ENCODE results near the gene MYZAP.
A peak's percentile ranks its signal among the peaks of the same experiment; 100 is the strongest.

Gene MYZAP, protein sequence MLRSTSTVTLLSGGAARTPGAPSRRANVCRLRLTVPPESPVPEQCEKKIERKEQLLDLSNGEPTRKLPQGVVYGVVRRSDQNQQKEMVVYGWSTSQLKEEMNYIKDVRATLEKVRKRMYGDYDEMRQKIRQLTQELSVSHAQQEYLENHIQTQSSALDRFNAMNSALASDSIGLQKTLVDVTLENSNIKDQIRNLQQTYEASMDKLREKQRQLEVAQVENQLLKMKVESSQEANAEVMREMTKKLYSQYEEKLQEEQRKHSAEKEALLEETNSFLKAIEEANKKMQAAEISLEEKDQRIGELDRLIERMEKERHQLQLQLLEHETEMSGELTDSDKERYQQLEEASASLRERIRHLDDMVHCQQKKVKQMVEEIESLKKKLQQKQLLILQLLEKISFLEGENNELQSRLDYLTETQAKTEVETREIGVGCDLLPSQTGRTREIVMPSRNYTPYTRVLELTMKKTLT

GRCh38 chr15:57591822-57592367 is at the start of gene MYZAP:
Gene MYZAP (plus strand): TSS chr15:57591904. CDS start chr15:57592035, 131 bp downstream.
- DNase-seq, result peak; percentile 83

DNA sequence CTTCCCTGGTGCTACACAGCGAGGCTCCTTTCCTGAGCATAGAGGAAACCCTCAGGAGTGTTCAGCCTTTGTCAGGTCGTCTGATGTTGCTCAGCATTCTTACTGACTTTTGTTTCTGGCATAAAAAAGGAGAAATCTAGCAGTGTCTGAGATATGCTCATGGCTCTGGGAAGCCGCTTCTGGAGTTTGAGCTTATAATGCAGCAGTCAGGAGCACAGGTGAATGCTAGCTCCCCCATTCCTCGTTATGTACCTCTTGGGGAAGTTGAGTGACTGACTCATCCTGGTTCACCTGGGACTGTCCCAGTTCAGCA is 49.2 kb upstream of the MYZAP start:
- no peak for DNase-seq

GRCh38 chr15:57544848-57545480 is 46.7 kb upstream of the MYZAP start:
- DNase-seq, result no peak

DNA sequence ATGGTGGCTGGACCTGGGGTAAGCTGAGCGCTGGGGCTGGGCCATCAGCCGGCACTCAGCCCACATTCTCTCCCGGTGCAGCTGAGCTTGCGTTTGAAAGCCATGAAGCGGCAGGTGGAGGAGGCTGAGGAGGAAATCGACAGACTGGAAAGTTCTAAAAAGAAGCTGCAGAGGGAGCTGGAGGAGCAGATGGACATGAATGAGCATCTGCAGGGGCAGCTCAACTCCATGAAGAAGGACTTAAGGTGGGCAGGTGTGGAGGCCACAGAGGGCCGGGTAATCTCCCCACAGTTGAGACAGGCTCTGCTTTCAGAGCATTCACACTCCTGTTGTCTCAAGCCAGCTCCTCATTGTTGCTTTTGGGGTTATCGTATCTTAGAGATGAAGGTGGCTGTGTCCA is 45.7 kb upstream of the MYZAP start:
- DNase-seq, result no peak

- DNase-seq, result no peak
Measured at GRCh38 chr15:57547243-57547755, 44.4 kb upstream of the MYZAP start.

GRCh38 chr15:57548351-57548750 is 43.4 kb upstream of the MYZAP start:
- DNase-seq, result no peak

- DNase-seq, result no peak
Measured at GRCh38 chr15:57548835-57549234, 42.9 kb upstream of the MYZAP start.

- DNase-seq, result no peak
Measured at GRCh38 chr15:57549935-57550334, 41.8 kb upstream of the MYZAP start.

GRCh38 chr15:57550640-57551039 is 41.1 kb upstream of the MYZAP start:
- DNase-seq, result no peak

DNA sequence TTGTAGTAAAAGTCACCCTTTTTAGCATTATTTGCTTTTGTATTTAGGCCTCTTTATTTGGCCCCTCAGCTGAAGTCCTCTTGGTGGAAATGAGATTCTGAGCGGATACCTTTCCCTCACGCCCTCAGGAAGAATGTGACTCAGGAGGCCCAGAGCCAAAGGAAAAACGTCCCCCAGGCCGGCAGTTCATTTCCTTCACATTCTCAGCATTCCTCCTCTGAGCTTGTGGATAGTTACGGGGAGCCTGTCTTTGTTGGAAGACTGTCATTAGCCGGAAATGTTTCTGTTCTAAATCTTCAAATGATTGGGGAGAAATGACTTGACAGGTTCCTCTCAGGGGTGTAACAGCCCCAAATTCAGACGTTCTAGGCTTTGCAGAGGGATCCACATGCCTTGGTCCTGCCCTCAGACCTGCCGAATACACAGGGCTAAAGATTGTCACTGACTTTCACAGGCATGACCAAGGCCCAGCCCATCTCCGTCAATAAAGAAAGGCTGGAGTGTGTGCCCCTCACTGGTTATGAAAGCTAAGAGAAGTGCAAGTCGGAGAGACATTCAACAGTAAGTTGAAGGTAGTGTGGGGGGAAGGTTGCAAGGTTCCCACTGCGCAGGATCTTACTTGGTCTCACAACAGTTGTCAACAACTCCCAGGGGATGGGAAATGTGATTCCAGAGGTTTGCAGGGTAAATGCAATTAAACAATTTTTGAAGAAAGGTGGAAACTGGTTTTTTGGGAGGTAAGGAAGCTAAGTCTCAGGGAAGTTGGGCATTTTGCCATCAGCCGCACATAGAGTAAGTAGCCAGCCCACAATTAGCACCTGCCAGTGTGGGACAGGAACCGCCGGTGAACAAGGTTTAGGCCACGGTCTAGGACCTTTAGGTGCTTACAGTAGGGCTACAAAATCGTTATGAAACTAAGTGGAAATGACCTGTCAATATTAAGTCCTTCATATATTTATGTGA is 39.7 kb upstream of the MYZAP start:
- DNase-seq, result peak; percentile 94

DNA sequence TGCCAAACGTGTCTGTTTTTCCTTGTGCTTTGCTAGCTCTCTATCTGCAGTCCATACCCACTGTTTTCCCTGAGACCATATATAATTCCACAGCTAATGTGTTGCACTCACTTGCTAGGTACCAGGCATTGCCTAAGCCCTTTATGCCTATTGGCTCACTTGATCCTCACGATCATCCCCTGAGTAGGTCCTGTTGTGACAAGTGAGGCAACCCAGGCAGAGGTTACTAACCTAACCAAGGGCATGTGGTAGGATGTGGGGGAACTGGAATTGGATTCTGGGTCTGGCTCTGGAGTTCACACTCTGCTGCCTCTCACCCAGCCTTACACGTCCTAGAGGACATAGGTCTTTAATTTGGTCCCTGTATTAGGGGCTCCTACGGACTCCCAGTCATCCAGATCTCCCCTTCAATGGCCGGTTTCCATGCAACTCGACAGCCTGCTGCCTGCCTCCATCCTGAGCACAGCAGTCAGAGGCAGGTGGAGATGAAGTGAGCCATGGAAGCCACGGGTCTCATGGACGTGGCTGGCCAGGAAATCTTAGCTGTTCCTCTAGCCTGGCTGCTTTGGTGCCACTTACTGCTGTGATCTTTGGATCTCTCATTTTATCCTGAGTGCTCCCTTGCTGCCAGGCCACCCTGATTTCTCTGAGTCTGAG is 38.9 kb upstream of the MYZAP start:
- DNase-seq, result no peak

DNA sequence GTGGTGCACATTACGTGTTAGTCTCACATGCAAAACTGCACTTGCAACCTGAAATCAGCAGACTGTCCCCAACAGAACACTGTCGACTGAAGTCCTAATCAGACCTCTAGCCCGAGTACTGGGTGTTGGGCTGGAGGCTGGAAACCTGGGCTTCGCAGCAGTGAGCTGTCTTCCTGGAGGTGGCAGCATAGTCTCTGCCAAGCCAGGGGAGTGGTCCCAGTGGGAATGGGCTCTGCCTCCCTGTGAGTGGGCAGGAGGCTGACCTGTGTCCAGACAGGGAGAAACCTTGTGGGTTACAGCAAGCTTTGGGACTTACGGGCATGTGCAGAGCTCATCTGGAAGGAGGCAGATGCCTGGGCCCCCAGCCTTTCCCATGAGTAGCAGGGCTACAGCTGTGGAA is 38.2 kb upstream of the MYZAP start:
- no peak for DNase-seq

- peak; percentile 67 for DNase-seq
Measured at GRCh38 chr15:57554063-57554811, 37.5 kb upstream of the MYZAP start.

GRCh38 chr15:57554812-57555179 is 36.9 kb upstream of the MYZAP start:
- DNase-seq, result no peak

DNA sequence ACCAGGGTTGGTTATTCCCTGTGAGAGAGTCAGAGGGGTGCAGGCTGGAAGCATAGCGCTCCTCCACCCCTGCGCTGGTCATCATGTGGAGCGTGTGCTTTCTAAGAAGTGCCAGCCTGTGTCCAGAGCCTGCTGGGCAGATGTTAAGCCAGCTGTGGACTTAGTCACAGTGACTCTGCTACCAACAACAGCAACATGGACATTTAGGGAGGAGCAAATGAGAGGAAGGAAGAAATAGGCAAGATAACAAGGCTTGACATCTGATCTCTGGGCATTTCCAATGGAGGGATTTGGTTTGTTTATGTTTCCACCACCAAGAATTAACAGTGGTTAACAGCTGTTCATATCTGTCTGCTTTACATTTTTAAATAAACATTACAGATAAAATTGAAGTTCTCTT is 36.4 kb upstream of the MYZAP start:
- no peak for DNase-seq

GRCh38 chr15:57556040-57556439 is 35.7 kb upstream of the MYZAP start:
- DNase-seq, result no peak

DNA sequence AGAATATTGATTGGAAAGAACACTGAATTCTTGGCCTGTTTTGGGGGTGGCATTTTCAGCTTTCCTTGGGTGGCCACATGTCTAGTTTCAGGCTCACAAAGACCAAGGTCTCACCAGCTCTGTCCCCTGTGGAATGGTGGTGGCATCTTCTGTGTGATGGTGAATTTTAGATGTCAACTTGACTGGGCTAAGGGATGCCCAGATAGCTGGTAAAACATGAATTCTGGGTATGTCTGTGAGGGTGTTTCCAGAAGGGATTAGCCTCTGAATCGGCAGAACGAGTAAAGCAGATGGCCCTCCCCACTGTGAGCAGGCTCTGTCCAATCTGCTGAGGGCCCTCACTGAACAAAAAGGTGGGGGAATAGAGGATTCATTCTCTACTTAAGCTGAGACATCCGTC is 34.4 kb upstream of the MYZAP start:
- DNase-seq, result no peak

- no peak for DNase-seq
Measured at GRCh38 chr15:57557810-57558209, 33.9 kb upstream of the MYZAP start.

DNA sequence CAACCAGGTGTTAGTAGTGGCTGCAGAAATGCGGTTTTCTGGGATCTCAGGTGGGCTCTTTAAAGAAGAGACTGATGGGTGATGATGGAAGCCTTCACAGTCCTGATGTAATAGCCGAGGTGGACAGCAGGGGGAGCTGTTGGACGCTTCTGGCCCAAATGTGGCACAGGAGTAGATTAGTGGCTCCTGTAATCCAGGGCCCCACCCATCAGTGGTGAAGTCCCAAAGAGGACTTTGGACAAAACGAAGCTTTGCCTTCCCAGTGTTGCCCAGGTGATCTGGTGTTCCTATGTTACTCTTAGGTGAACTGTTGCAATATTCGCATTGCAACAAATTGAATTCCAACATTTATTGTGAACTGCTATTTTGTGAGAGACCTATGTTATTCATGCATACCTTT is 31.8 kb upstream of the MYZAP start:
- DNase-seq, result peak; percentile 80

DNA sequence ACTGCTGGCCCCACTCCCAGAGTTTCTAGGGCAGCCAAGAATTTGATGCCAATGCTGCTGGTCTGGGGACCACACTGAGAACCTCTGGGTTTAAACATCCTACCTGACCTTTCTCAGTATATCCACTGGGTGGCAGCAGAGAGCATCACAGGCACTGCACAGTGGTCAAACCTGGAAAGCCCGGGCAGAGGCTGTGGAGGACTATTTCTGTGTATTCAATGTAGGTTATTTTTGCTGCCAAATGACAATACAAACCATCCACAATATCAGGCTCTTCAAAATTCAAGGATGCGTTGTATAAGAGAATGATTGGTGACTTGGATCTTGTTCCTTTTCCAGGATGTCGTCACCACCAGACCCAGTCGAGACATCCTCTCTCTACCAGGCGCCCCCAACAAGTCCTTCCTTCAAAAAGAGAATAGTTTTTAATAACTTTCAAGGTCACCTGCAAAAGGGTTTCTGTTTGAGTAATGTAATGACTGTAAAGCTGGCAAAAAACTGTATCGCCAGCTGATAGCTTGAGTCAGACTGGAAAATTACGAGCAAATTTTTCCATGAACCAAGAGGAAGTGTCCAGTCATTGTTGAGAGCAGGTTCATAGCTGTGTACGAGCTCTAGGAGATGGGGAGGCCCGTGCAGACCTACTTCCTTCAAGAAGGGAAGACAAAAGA is 30.5 kb upstream of the MYZAP start:
- peak; percentile 79 for DNase-seq

- DNase-seq, result peak; percentile 75
Measured at GRCh38 chr15:57562196-57562769, 29.4 kb upstream of the MYZAP start.

Measured in islet precursor cell (in vitro differentiated cells).